ENCODE results near the gene CXCL1. TPM values are rescaled to one million over a fixed set of nuclear protein-coding genes. Genes with fewer than 3 reads are reported as not detected.
A peak's percentile ranks its signal among the peaks of the same experiment; 100 is the strongest.

The CXCL1 gene
- 1 to 10 TPM in 1 of 2 donors, under 1 TPM in 1; 0.74 to 2.2 TPM for total RNA-seq
- long read RNA-seq, donor 1: 0 reads
- long read RNA-seq, donor 2, partial matches to known transcripts: 0 of 1 reads
- long read RNA-seq, donor 2, other reads (novel, unspliced or antisense): 0 of 1 reads

- peak; percentile 86 for DNase-seq (ENCODE audit: low spot score)
Measured at GRCh38 chr4:73869130-73870055, at the start of gene CXCL1. CXCL1 (plus strand) TSS chr4:73869393; CDS start chr4:73869471, 78 bp downstream.

GRCh38 chr4:73821325-73821724 is 47.9 kb upstream of the CXCL1 start:
- intact Hi-C loops (cut with DNase I): no loop called here
- DNase-seq (ENCODE audit: low spot score): no peak

More at GRCh38 chr4:73869130-73870055, at the start of gene CXCL1:
- intact Hi-C loops (cut with DNase I): no loop called here

GRCh38 chr4:73822389-73822788 is 46.8 kb upstream of the CXCL1 start:
- no peak for DNase-seq (ENCODE audit: low spot score)
- intact Hi-C loops (cut with DNase I): no loop called here

GRCh38 chr4:73822812-73823504 is 46.2 kb upstream of the CXCL1 start:
- intact Hi-C loops (cut with DNase I): no loop called here
- no peak for DNase-seq (ENCODE audit: low spot score)

GRCh38 chr4:73823760-73824159 is 45.4 kb upstream of the CXCL1 start:
- DNase-seq (ENCODE audit: low spot score): no peak
- intact Hi-C loops (cut with DNase I): no loop called here

- DNase-seq (ENCODE audit: low spot score): no peak
- intact Hi-C loops (cut with DNase I): no loop called here
Measured at GRCh38 chr4:73828956-73829355, 40.2 kb upstream of the CXCL1 start.

- intact Hi-C loops (cut with DNase I): no loop called here
- no peak for DNase-seq (ENCODE audit: low spot score)
Measured at GRCh38 chr4:73831569-73831968, 37.6 kb upstream of the CXCL1 start.

GRCh38 chr4:73832651-73833237 is 36.4 kb upstream of the CXCL1 start:
- intact Hi-C loops (cut with DNase I): no loop called here
- DNase-seq (ENCODE audit: low spot score): no peak

- intact Hi-C loops (cut with DNase I): no loop called here
- DNase-seq (ENCODE audit: low spot score): peak; percentile 83
Measured at GRCh38 chr4:73836373-73837279, 32.6 kb upstream of the CXCL1 start, which contains the start of gene CXCL6. CXCL6 (plus strand) TSS chr4:73836678; CDS start chr4:73836751, 73 bp downstream.

- intact Hi-C loops (cut with DNase I): no loop called here
- DNase-seq (ENCODE audit: low spot score): no peak
Measured at GRCh38 chr4:73839071-73839470, 30.1 kb upstream of the CXCL1 start.

- DNase-seq (ENCODE audit: low spot score): no peak
- intact Hi-C loops (cut with DNase I): no loop called here
Measured at GRCh38 chr4:73839715-73840114, 29.5 kb upstream of the CXCL1 start.

GRCh38 chr4:73841243-73841925 is 27.8 kb upstream of the CXCL1 start:
- intact Hi-C loops (cut with DNase I): no loop called here
- no peak for DNase-seq (ENCODE audit: low spot score)

GRCh38 chr4:73842696-73843095 is 26.5 kb upstream of the CXCL1 start:
- DNase-seq (ENCODE audit: low spot score): no peak
- intact Hi-C loops (cut with DNase I): no loop called here

- intact Hi-C loops (cut with DNase I): no loop called here
- no peak for DNase-seq (ENCODE audit: low spot score)
Measured at GRCh38 chr4:73843369-73843768, 25.8 kb upstream of the CXCL1 start.

- intact Hi-C loops (cut with DNase I): no loop called here
- no peak for DNase-seq (ENCODE audit: low spot score)
Measured at GRCh38 chr4:73844345-73844744, 24.8 kb upstream of the CXCL1 start.

- DNase-seq (ENCODE audit: low spot score): no peak
- intact Hi-C loops (cut with DNase I): no loop called here
Measured at GRCh38 chr4:73844806-73845205, 24.4 kb upstream of the CXCL1 start.

GRCh38 chr4:73847526-73848182 is 21.5 kb upstream of the CXCL1 start:
- intact Hi-C loops (cut with DNase I): no loop called here
- DNase-seq (ENCODE audit: low spot score): no peak

Measured in posterior vena cava (tissue), 2 donors.